SK-N-SH treated with all-trans-retinoic acid at 6 μM for 48 hours (cell line): ENCODE results near the gene OR6N1.

ENCODE experiments used
- ATAC-seq: fragments of 200-7000 bp; cut with Tn5 transposase; 3 replicates; pipeline ENCODE4 v1.9.1; 2020; ENCODE audit warnings: mild to moderate bottlenecking, moderate library complexity
- ARNTL ChIP-seq: fragments of 450-650 bp; formaldehyde crosslinking; IDR thresholded peaks from 2 replicates; pipeline ENCODE4 v1.5.0; 2020; ENCODE audit warnings: low read depth, mild to moderate bottlenecking, moderate library complexity, borderline replicate concordance
- BACH2 ChIP-seq: fragments of 250-450 bp; sonication (Bioruptor Pico); IDR thresholded peaks from 2 replicates; pipeline ENCODE4 v1.9.0; 2021; ENCODE audit warnings: mild to moderate bottlenecking, borderline replicate concordance
- CREB5 ChIP-seq: fragments of 250-450 bp; sonication (Bioruptor Pico); IDR thresholded peaks from 2 replicates; pipeline ENCODE4 v1.5.1; 2020; ENCODE audit warnings: low read depth, mild to moderate bottlenecking, moderate library complexity
- CSDC2 ChIP-seq: fragments of 250-450 bp; sonication (Bioruptor Pico); IDR thresholded peaks from 2 replicates; pipeline ENCODE4 v1.5.0; 2020; ENCODE audit warnings: mild to moderate bottlenecking, moderate library complexity
- ESRRG ChIP-seq: fragments of 250-450 bp; sonication (Bioruptor Pico); IDR thresholded peaks from 2 replicates; pipeline ENCODE4 v1.6.1; 2021; ENCODE audit warnings: mild to moderate bottlenecking
- GLIS3 ChIP-seq: fragments of 250-450 bp; sonication (Bioruptor Pico); IDR thresholded peaks from 2 replicates; pipeline ENCODE4 v1.5.0; 2020; ENCODE audit warnings: mild to moderate bottlenecking, moderate library complexity
- ISL1 ChIP-seq: fragments of 250-450 bp; sonication (Bioruptor Pico); IDR thresholded peaks from 2 replicates; pipeline ENCODE4 v2.1.2; 2022; ENCODE audit warnings: mild to moderate bottlenecking, moderate library complexity
- OSR1 ChIP-seq: fragments of 250-450 bp; sonication (Bioruptor Pico); IDR thresholded peaks from 2 replicates; pipeline ENCODE4 v1.8.0; 2022; ENCODE audit warnings: moderate library complexity, mild to moderate bottlenecking, inconsistent platforms
- PPARA ChIP-seq: fragments of 250-450 bp; sonication (Bioruptor Pico); IDR thresholded peaks from 2 replicates; pipeline ENCODE4 v1.5.0; 2020; ENCODE audit warnings: mild to moderate bottlenecking, borderline replicate concordance
- RARB ChIP-seq: fragments of 250-450 bp; sonication (Bioruptor Pico); IDR thresholded peaks from 2 replicates; pipeline ENCODE4 v1.8.0; 2021; ENCODE audit warnings: mild to moderate bottlenecking, moderate library complexity
- SNAI2 ChIP-seq: fragments of 250-450 bp; sonication (Bioruptor Pico); IDR thresholded peaks from 2 replicates; pipeline ENCODE4 v1.5.0; 2020; ENCODE audit warnings: mild to moderate bottlenecking, moderate library complexity
- TCF4 ChIP-seq: fragments of 250-450 bp; sonication (Bioruptor Pico); IDR thresholded peaks from 2 replicates; pipeline ENCODE4 v1.8.0; 2021; ENCODE audit warnings: mild to moderate bottlenecking, moderate library complexity, borderline replicate concordance
- TOX ChIP-seq: fragments of 250-450 bp; sonication (Bioruptor Pico); IDR thresholded peaks from 2 replicates; pipeline ENCODE4 v1.8.0; 2021; ENCODE audit warnings: mild to moderate bottlenecking, moderate library complexity, borderline replicate concordance
- ZC3H10 ChIP-seq: fragments of 250-450 bp; sonication (Bioruptor Pico); IDR thresholded peaks from 2 replicates; pipeline ENCODE4 v1.5.1; 2021; ENCODE audit warnings: mild to moderate bottlenecking, moderate library complexity
- ZFP3 ChIP-seq: fragments of 250-450 bp; sonication (Bioruptor Pico); IDR thresholded peaks from 2 replicates; pipeline ENCODE4 v1.5.0; 2020; ENCODE audit warnings: mild to moderate bottlenecking, moderate library complexity
- ZFP30 ChIP-seq: fragments of 450-650 bp; formaldehyde crosslinking; IDR thresholded peaks from 2 replicates; pipeline ENCODE4 v1.5.0; 2022; ENCODE audit warnings: mild to moderate bottlenecking, moderate library complexity
- ZNF565 ChIP-seq: fragments of 450-650 bp; formaldehyde crosslinking; conservative IDR thresholded peaks from 2 replicates; pipeline ENCODE4 v1.5.0; 2020; ENCODE audit warnings: low read depth, mild to moderate bottlenecking, moderate library complexity
- ZNF70 ChIP-seq: fragments of 450-650 bp; formaldehyde crosslinking; IDR thresholded peaks from 2 replicates; pipeline ENCODE4 v1.5.0; 2020; ENCODE audit warnings: mild to moderate bottlenecking, moderate library complexity
- ZNF8 ChIP-seq: fragments of 450-650 bp; formaldehyde crosslinking; IDR thresholded peaks from 2 replicates; pipeline ENCODE4 v1.5.0; 2020; ENCODE audit warnings: mild to moderate bottlenecking, moderate library complexity
- TF ChIP-seq, protein P1 (sequence below): fragments of 250-450 bp; sonication (Bioruptor Pico); IDR thresholded peaks from 2 replicates; pipeline ENCODE4 v1.8.0; 2020; ENCODE audit warnings: mild to moderate bottlenecking, moderate library complexity, borderline replicate concordance
- TF ChIP-seq, protein P2 (sequence below): fragments of 250-450 bp; sonication (Bioruptor Pico); IDR thresholded peaks from 2 replicates; pipeline ENCODE4 v1.5.0; 2020; ENCODE audit warnings: mild to moderate bottlenecking, moderate library complexity
- TF ChIP-seq, protein P3 (sequence below): fragments of 250-450 bp; sonication (Bioruptor Pico); IDR thresholded peaks from 2 replicates; pipeline ENCODE4 v1.5.1; 2021; ENCODE audit warnings: mild to moderate bottlenecking, moderate library complexity

Gene OR6N1

GRCh38 chr1:158801396-158801795 lies 29.4 kb upstream of the OR6N1 start:
- no peak for TF ChIP-seq ZC3H10
- TF ChIP-seq ZFP30 (CRISPR knock-in tag): no peak
- no peak for TF ChIP-seq ZNF8 (CRISPR knock-in tag)
- TF ChIP-seq, protein P1, sequence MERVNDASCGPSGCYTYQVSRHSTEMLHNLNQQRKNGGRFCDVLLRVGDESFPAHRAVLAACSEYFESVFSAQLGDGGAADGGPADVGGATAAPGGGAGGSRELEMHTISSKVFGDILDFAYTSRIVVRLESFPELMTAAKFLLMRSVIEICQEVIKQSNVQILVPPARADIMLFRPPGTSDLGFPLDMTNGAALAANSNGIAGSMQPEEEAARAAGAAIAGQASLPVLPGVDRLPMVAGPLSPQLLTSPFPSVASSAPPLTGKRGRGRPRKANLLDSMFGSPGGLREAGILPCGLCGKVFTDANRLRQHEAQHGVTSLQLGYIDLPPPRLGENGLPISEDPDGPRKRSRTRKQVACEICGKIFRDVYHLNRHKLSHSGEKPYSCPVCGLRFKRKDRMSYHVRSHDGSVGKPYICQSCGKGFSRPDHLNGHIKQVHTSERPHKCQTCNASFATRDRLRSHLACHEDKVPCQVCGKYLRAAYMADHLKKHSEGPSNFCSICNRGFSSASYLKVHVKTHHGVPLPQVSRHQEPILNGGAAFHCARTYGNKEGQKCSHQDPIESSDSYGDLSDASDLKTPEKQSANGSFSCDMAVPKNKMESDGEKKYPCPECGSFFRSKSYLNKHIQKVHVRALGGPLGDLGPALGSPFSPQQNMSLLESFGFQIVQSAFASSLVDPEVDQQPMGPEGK (CRISPR knock-in tag): no peak
- no peak for TF ChIP-seq TCF4 (CRISPR knock-in tag)
- TF ChIP-seq TOX (CRISPR knock-in tag): no peak
- no peak for TF ChIP-seq ISL1 (CRISPR knock-in tag)
- no peak for TF ChIP-seq ZNF565 (CRISPR knock-in tag)
- TF ChIP-seq GLIS3 (CRISPR knock-in tag): no peak
- TF ChIP-seq ZNF70 (CRISPR knock-in tag): no peak
- TF ChIP-seq OSR1 (CRISPR knock-in tag): no peak
- no peak for TF ChIP-seq CSDC2
- no peak for TF ChIP-seq RARB (CRISPR knock-in tag)
- TF ChIP-seq, protein P2, sequence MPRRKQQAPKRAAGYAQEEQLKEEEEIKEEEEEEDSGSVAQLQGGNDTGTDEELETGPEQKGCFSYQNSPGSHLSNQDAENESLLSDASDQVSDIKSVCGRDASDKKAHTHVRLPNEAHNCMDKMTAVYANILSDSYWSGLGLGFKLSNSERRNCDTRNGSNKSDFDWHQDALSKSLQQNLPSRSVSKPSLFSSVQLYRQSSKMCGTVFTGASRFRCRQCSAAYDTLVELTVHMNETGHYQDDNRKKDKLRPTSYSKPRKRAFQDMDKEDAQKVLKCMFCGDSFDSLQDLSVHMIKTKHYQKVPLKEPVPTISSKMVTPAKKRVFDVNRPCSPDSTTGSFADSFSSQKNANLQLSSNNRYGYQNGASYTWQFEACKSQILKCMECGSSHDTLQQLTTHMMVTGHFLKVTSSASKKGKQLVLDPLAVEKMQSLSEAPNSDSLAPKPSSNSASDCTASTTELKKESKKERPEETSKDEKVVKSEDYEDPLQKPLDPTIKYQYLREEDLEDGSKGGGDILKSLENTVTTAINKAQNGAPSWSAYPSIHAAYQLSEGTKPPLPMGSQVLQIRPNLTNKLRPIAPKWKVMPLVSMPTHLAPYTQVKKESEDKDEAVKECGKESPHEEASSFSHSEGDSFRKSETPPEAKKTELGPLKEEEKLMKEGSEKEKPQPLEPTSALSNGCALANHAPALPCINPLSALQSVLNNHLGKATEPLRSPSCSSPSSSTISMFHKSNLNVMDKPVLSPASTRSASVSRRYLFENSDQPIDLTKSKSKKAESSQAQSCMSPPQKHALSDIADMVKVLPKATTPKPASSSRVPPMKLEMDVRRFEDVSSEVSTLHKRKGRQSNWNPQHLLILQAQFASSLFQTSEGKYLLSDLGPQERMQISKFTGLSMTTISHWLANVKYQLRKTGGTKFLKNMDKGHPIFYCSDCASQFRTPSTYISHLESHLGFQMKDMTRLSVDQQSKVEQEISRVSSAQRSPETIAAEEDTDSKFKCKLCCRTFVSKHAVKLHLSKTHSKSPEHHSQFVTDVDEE (CRISPR knock-in tag): no peak
- TF ChIP-seq, protein P3, sequence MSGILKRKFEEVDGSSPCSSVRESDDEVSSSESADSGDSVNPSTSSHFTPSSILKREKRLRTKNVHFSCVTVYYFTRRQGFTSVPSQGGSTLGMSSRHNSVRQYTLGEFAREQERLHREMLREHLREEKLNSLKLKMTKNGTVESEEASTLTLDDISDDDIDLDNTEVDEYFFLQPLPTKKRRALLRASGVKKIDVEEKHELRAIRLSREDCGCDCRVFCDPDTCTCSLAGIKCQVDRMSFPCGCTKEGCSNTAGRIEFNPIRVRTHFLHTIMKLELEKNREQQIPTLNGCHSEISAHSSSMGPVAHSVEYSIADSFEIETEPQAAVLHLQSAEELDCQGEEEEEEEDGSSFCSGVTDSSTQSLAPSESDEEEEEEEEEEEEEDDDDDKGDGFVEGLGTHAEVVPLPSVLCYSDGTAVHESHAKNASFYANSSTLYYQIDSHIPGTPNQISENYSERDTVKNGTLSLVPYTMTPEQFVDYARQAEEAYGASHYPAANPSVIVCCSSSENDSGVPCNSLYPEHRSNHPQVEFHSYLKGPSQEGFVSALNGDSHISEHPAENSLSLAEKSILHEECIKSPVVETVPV (CRISPR knock-in tag): no peak
- no peak for TF ChIP-seq ARNTL
- TF ChIP-seq BACH2 (CRISPR knock-in tag): no peak
- TF ChIP-seq SNAI2 (CRISPR knock-in tag): no peak
- TF ChIP-seq ESRRG: no peak
- no peak for TF ChIP-seq CREB5 (CRISPR knock-in tag)
- TF ChIP-seq, all 23 proteins: peak for 0
- ATAC-seq: no peak

DNA sequence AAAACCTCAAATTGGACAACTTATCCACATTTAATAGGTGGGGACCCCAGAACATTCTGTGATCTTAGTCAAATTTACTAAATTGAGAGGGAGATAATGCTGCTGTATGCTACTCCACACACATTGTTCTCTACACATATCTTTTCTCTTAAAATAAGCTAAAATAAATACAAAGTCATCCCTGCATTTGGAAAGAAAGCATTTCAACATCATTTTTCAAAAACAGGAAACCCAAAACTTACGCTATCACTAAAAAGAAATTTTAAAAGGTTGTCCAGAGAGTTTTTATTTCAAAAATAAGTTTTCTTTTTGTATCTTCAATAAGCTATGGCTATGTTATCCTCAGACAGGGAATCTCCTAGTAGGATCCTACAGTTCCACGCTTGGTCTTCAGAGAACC lies 28.5 kb upstream of the OR6N1 start:
- no peak for ATAC-seq
- TF ChIP-seq TOX (CRISPR knock-in tag) (no peak), BACH2 (CRISPR knock-in tag) (no peak), PPARA (no peak), GLIS3 (CRISPR knock-in tag) (no peak), ZNF565 (CRISPR knock-in tag) (no peak), TCF4 (CRISPR knock-in tag) (no peak), SNAI2 (CRISPR knock-in tag) (no peak), ISL1 (CRISPR knock-in tag) (no peak), ZFP30 (CRISPR knock-in tag) (no peak), ESRRG (no peak), ZNF70 (CRISPR knock-in tag) (no peak), ZFP3 (no peak), RARB (CRISPR knock-in tag) (no peak)
- TF ChIP-seq, protein P1 (CRISPR knock-in tag): no peak
- TF ChIP-seq, protein P3 (CRISPR knock-in tag): no peak
